SK-N-SH (cell line): ENCODE results near the gene SOX30. TPM values are rescaled to one million over a fixed set of nuclear protein-coding genes. Genes with fewer than 3 reads are reported as not detected.

Experiments used
- CTCF ChIA-PET: fragments of 300-600, 350-600 bp; formaldehyde crosslinking; extraction: SDS; loops from one replicate; lab custom pipeline; 2021; lab: Yijun Ruan, JAX
- POLR2A ChIA-PET: fragments of 350-600 bp; sonication (Branson Sonifier 250); formaldehyde crosslinking; extraction: SDS; loops from one replicate; lab custom pipeline; 2020; ENCODE audit warnings: antibody characterized with exemption, inconsistent platforms; lab: Yijun Ruan, JAX
- DNase-seq: peaks from one replicate; pipeline ENCODE4 v3.0.0; 2012
- H2AFZ ChIP-seq: fragments of 200-600 bp; sonication (generic); 2 replicates; pipeline ENCODE4 v1.8.1; 2016; ENCODE audit warnings: antibody characterized with exemption, mild to moderate bottlenecking, low read depth
- H3F3A ChIP-seq: fragments of 200-600 bp; sonication (generic); replicated peaks from 2 replicates; pipeline ENCODE3; 2016; ENCODE audit warnings: antibody characterized with exemption, mild to moderate bottlenecking; ENCODE audit not compliant: insufficient read depth
- H3K27ac ChIP-seq, 2 experiments: fragments of 200-500 bp in 1 of 2; fragments of 200-600 bp in 1 of 2; sonication (Bioruptor generic) in 1 of 2; sonication (generic), shearing (Covaris generic) in 1 of 2; 2 replicates each; pipeline versions ENCODE4 v1.5.1 to v1.6.1; 2014 to 2016; ENCODE audit warnings: low read depth in 2 of 2, inconsistent platforms in 1 of 2, low read length in 1 of 2, mild to moderate bottlenecking in 1 of 2, mixed read lengths in 1 of 2
- H3K27me3 ChIP-seq: fragments of 200-600 bp; sonication (generic), shearing (Covaris generic); 2 replicates; pipeline ENCODE4 v1.6.1; 2016; ENCODE audit warnings: mixed run types; ENCODE audit not compliant: insufficient read depth
- H3K36me3 ChIP-seq, 2 experiments: fragments of 200-500 bp in 1 of 2; fragments of 200-600 bp in 1 of 2; sonication (Bioruptor generic) in 1 of 2; sonication (generic) in 1 of 2; replicated peaks in 1 of 2; 2 replicates each; pipeline versions ENCODE3 to v1.5.1; 2014 to 2016; ENCODE audit warnings: low read length in 1 of 2, mild to moderate bottlenecking in 1 of 2; ENCODE audit not compliant: insufficient read depth in 2 of 2, control insufficient read depth in 1 of 2
- H3K4me1 ChIP-seq, 2 experiments: fragments of 200-500 bp in 1 of 2; fragments of 200-600 bp in 1 of 2; sonication (Bioruptor generic) in 1 of 2; sonication (generic), shearing (Covaris generic) in 1 of 2; 2 replicates each; pipeline versions ENCODE4 v1.5.1 to v1.6.1; 2014 to 2016; ENCODE audit warnings: low read depth in 1 of 2, low read length in 1 of 2, mixed run types in 1 of 2; ENCODE audit not compliant: insufficient read depth in 2 of 2, control insufficient read depth in 1 of 2
- H3K4me2 ChIP-seq: fragments of 200-600 bp; sonication (generic), shearing (Covaris generic); 2 replicates; pipeline ENCODE4 v1.6.1; 2017; ENCODE audit warnings: mixed run types
- H3K4me3 ChIP-seq, 2 experiments: fragments of 200-500 bp in 1 of 2; fragments of 200-600 bp in 1 of 2; sonication (Bioruptor generic) in 1 of 2; sonication (generic), shearing (Covaris generic) in 1 of 2; 2 replicates each; pipeline versions ENCODE4 v1.5.1 to v1.8.1; 2014 to 2016; ENCODE audit warnings: low read depth in 2 of 2, inconsistent platforms in 1 of 2, low read length in 1 of 2, mild to moderate bottlenecking in 1 of 2, mixed read lengths in 1 of 2, moderate library complexity in 1 of 2
- H3K79me2 ChIP-seq: fragments of 200-600 bp; sonication (generic); 2 replicates; pipeline ENCODE4 v1.8.1; 2017; ENCODE audit warnings: mild to moderate bottlenecking; ENCODE audit not compliant: insufficient read depth
- H3K9ac ChIP-seq: fragments of 200-600 bp; sonication (generic); 2 replicates; pipeline ENCODE4 v1.6.1; 2017; ENCODE audit warnings: mixed run types
- H3K9me2 ChIP-seq: fragments of 200-600 bp; sonication (generic); 2 replicates; pipeline ENCODE4 v1.6.1; 2017; ENCODE audit warnings: mixed run types
- H3K9me3 ChIP-seq: fragments of 200-600 bp; sonication (generic); 2 replicates; pipeline ENCODE4 v1.6.1; 2017; ENCODE audit warnings: mixed run types, mild to moderate bottlenecking, moderate library complexity
- H4K20me1 ChIP-seq: fragments of 200-600 bp; sonication (generic); 2 replicates; pipeline ENCODE4 v1.6.1; 2017; ENCODE audit warnings: mild to moderate bottlenecking, mixed run types; ENCODE audit not compliant: insufficient read depth
- EP300 ChIP-seq, 2 experiments: IDR thresholded peaks; 2 replicates each; pipeline versions ENCODE4 v1.4.0 to v1.6.1; 2012; ENCODE audit warnings: borderline replicate concordance in 1 of 2, low read depth in 1 of 2, low read length in 1 of 2
- FOXJ3 ChIP-seq: sonication (generic); formaldehyde crosslinking; IDR thresholded peaks from 2 replicates; pipeline ENCODE4 v1.5.1; 2020; ENCODE audit warnings: mild to moderate bottlenecking, missing genetic modification reagents
- FOXM1 ChIP-seq: IDR thresholded peaks from 2 replicates; pipeline ENCODE4 v1.4.0; 2012; ENCODE audit warnings: low read depth, mild to moderate bottlenecking
- GABPA ChIP-seq: IDR thresholded peaks from 2 replicates; pipeline ENCODE4 v1.4.0; 2012; ENCODE audit warnings: low read depth, mild to moderate bottlenecking
- IRF3 ChIP-seq: fragments of 150-350 bp; IDR thresholded peaks from 2 replicates; pipeline ENCODE4 v1.6.1; 2016; ENCODE audit warnings: mild to moderate bottlenecking, low read depth, low read length
- JUND ChIP-seq: IDR thresholded peaks from 2 replicates; pipeline ENCODE4 v1.4.0; 2012
- MEF2A ChIP-seq: IDR thresholded peaks from 2 replicates; pipeline ENCODE4 v1.4.0; 2012; ENCODE audit warnings: low read depth, borderline replicate concordance
- NFIC ChIP-seq: IDR thresholded peaks from 2 replicates; pipeline ENCODE4 v1.4.0; 2012; ENCODE audit warnings: borderline replicate concordance
- NRF1 ChIP-seq: IDR thresholded peaks from 2 replicates; pipeline ENCODE4 v1.6.1; 2012; ENCODE audit warnings: low read depth, mild to moderate bottlenecking, low read length
- POLR2AphosphoS5 ChIP-seq: IDR thresholded peaks from 2 replicates; pipeline ENCODE4 v1.6.1; 2012; ENCODE audit warnings: low read depth, low read length
- RFX5 ChIP-seq: IDR thresholded peaks from 2 replicates; pipeline ENCODE4 v1.6.1; 2012; ENCODE audit warnings: mild to moderate bottlenecking, improper control_type of control experiment, low read length
- RXRA ChIP-seq: IDR thresholded peaks from 2 replicates; pipeline ENCODE4 v1.4.0; 2012; ENCODE audit warnings: low read depth, mild to moderate bottlenecking, borderline replicate concordance
- WGBS: methylation state at CpG from one replicate; pipeline ENCODE4 v1.1.6; 2017; ENCODE audit warnings: low lambda C conversion rate; 5-methylcytosine and 5-hydroxymethylcytosine counted together
- polyA plus RNA-seq, 3 experiments: library from polyadenylated mRNA; depleted of rRNA; stranded (reverse); fragments of >200 nt; gene quantifications; 2 replicates each; pipeline ENCODE4 v1.2.3, GENCODE V29; 2012

The SOX30 gene
- polyA plus RNA-seq, 1 of the 3 experiments (the other 2 are of a cell fraction): 0.13 TPM

GRCh38 chr5:157659868-157660660 lies 7.8 kb upstream of the SOX30 start:
- Histone ChIP-seq H3K9ac (no peak overlapping the region), H3F3A (no peaks in the 10 kb centered on the region), H2AFZ (no peak overlapping the region), H3K79me2 (no peaks in the 10 kb centered on the region), H3K9me2 (no peaks in the 10 kb centered on the region), H3K4me2 (no peak overlapping the region), H3K4me1 (no peaks in the 10 kb centered on the region), H3K27ac (no peak overlapping the region), H4K20me1 (no peaks in the 10 kb centered on the region)
- POLR2A ChIA-PET: no interaction called here
- 43% methylated on average over 8 of the region's 8 CpGs for WGBS
- no peak for TF ChIP-seq RFX5
- no peak for TF ChIP-seq POLR2AphosphoS5
- TF ChIP-seq RXRA: no peak
- TF ChIP-seq, all 33 proteins: peak for 0
- DNase-seq: no peak
- H3K36me3 ChIP-seq: no peaks in the 10 kb centered on the region
- peaks cover 8% of the 10 kb centered on the region for H3K9me3 ChIP-seq
- no peak overlapping the region for H3K4me3 ChIP-seq
- CTCF ChIA-PET: interaction anchor here (1.0 kb wide), 1 partner anchor 8 kb away, joined by 3 read pairs; no protein-coding TSS in a partner anchor
- no peaks in the 10 kb centered on the region for H3K27me3 ChIP-seq

DNA sequence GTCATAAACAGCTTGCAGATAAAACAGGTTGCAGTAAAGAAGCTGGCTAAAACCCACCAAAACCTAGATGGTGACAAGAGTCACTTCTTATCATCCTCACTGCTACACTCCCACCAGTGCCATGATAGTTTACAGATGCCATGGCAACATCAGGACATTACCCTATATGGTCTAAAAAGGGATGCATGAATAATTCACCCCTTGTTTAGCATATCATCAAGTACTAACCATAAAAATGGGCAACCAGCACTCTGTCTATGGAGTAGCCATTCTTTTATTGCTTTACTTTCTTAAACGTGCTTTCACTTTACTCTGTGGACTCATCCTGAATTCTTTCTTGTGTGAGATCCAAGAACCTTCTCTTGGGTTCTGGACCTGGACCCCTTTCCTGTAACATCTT lies 6.7 kb upstream of the SOX30 start:
- 0% methylated on average over 1 of the region's 1 CpG for WGBS

DNA sequence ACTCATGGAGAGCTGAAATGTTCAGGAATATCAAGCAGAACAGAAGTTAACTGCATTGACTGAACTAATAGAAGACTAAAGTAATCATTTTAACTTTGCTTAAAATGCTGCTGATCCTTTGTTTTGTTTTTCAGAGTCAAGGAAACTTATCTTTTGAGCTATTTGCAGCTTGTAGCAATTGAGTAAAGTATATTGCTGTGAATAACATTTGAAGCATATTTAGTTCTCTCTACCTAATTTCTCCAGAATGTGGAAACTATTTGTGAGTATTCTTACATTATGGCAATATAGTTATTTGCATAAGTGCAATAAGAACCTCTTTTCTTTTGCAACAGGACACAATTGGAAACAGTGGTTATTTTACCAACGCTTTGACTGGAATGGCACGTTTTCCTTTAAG lies 5.3 kb upstream of the SOX30 start:
- no peak overlapping the region for H2AFZ ChIP-seq
- H3K4me2 ChIP-seq: no peak overlapping the region
- no peaks in the 10 kb centered on the region for H4K20me1 ChIP-seq
- no peak overlapping the region for H3K9ac ChIP-seq
- no peaks in the 10 kb centered on the region for H3F3A ChIP-seq
- no peaks in the 10 kb centered on the region for H3K9me2 ChIP-seq
- ChIA-PET CTCF (interaction anchor here (0.7 kb wide), 1 partner anchor 40 kb away, joined by 3 read pairs; no protein-coding TSS in a partner anchor), POLR2A (no interaction called here)
- H3K27me3 ChIP-seq: no peaks in the 10 kb centered on the region
- H3K27ac ChIP-seq: no peak overlapping the region
- H3K4me3 ChIP-seq: no peak overlapping the region
- no peak for DNase-seq
- peaks cover 8% of the 10 kb centered on the region for H3K9me3 ChIP-seq
- no peaks in the 10 kb centered on the region for H3K36me3 ChIP-seq
- H3K79me2 ChIP-seq: no peaks in the 10 kb centered on the region
- TF ChIP-seq EP300 (IDR thresholded peaks at IDR 0.05; ENCODE audit: borderline replicate concordance in 1 of 2, low read depth in 1 of 2, low read length in 1 of 2): no peak
- TF ChIP-seq FOXM1: no peak
- no peak for TF ChIP-seq JUND
- no peak for TF ChIP-seq MEF2A
- TF ChIP-seq RXRA: no peak
- TF ChIP-seq NFIC: no peak
- TF ChIP-seq NRF1: no peak
- TF ChIP-seq IRF3: no peak
- TF ChIP-seq FOXJ3: no peak
- no peaks in the 10 kb centered on the region for H3K4me1 ChIP-seq
- WGBS: 40% methylated on average over 2 of the region's 2 CpGs

More for the DNA sequence above, 6.7 kb upstream of the SOX30 start:
- TF ChIP-seq GABPA: no peak
- TF ChIP-seq RFX5: no peak
- Histone ChIP-seq H3K9me3 (peaks cover 8% of the 10 kb centered on the region), H3K79me2 (no peaks in the 10 kb centered on the region), H3K4me1 (no peaks in the 10 kb centered on the region), H3K4me2 (no peak overlapping the region), H3K9ac (no peak overlapping the region), H2AFZ (no peak overlapping the region), H3K9me2 (no peaks in the 10 kb centered on the region), H3K4me3 (no peak overlapping the region), H3K36me3 (no peaks in the 10 kb centered on the region), H3F3A (no peaks in the 10 kb centered on the region), H3K27me3 (no peaks in the 10 kb centered on the region), H3K27ac (no peak overlapping the region), H4K20me1 (no peaks in the 10 kb centered on the region)
- CTCF ChIA-PET: no interaction called here
- DNase-seq: no peak
- POLR2A ChIA-PET: no interaction called here
